GM18499 (cell line): ENCODE measurements around the gene PCSK7.
"Not testable (repeated sequence)": the region's sequence is repeated elsewhere in the genome, so short reads cannot be mapped to it uniquely, and the experiment has no call there.

Experiments
- ATAC-seq: cut with Tn5 transposase; IDR thresholded peaks from one replicate; pipeline ENCODE4 v1.9.1; 2021; ENCODE audit warnings: moderate number of reproducible peaks; ENCODE audit not compliant: insufficient read depth, unreplicated experiment

PCSK7 gene

GRCh38 chr11:117231842-117232091, at the start of gene PCSK7:
Gene PCSK7, minus strand, starts transcription at chr11:117232073. Its CDS starts 2,229 bp downstream, at chr11:117229844.
- no peak for ATAC-seq

GRCh38 chr11:117281159-117281558, 49.3 kb upstream of the PCSK7 start:
- ATAC-seq: no peak

- no peak for ATAC-seq
These were observed 48.0 kb upstream of the PCSK7 start for GRCh38 chr11:117279711-117280376.

GRCh38 chr11:117278347-117278746, 46.5 kb upstream of the PCSK7 start:
- ATAC-seq: no peak

- ATAC-seq: no peak
These were observed 41.8 kb upstream of the PCSK7 start for GRCh38 chr11:117273550-117274289.

GRCh38 chr11:117272175-117272574, 40.3 kb upstream of the PCSK7 start:
- not testable (repeated sequence) for ATAC-seq

GRCh38 chr11:117271208-117271607, 39.3 kb upstream of the PCSK7 start:
- ATAC-seq: no peak

- no peak for ATAC-seq
These were observed 38.0 kb upstream of the PCSK7 start for GRCh38 chr11:117269856-117270255.

GRCh38 chr11:117265745-117266144, 33.9 kb upstream of the PCSK7 start:
- no peak for ATAC-seq

- ATAC-seq: not testable (repeated sequence)
These were observed 32.9 kb upstream of the PCSK7 start for GRCh38 chr11:117264624-117265323.

- ATAC-seq: no peak
These were observed 27.5 kb upstream of the PCSK7 start for GRCh38 chr11:117259417-117259816.

GRCh38 chr11:117258576-117258975, 26.7 kb upstream of the PCSK7 start:
- no peak for ATAC-seq

- ATAC-seq: no peak
These were observed 24.7 kb upstream of the PCSK7 start for GRCh38 chr11:117256573-117256972.

GRCh38 chr11:117255966-117256365, 24.1 kb upstream of the PCSK7 start:
- ATAC-seq: no peak

- no peak for ATAC-seq
These were observed 19.6 kb upstream of the PCSK7 start for GRCh38 chr11:117251506-117251905.

- no peak for ATAC-seq
These were observed 17.7 kb upstream of the PCSK7 start for GRCh38 chr11:117249571-117249970.

GRCh38 chr11:117248341-117248740, 16.5 kb upstream of the PCSK7 start:
- ATAC-seq: no peak

- ATAC-seq: no peak
These were observed 7.4 kb upstream of the PCSK7 start for GRCh38 chr11:117239295-117239694.

- no peak for ATAC-seq
These were observed 6.3 kb upstream of the PCSK7 start for GRCh38 chr11:117238221-117238620.

- ATAC-seq: no peak
These were observed 1.1 kb upstream of the PCSK7 start for GRCh38 chr11:117232911-117233409.
